ENCODE results near the gene TTC3.

GRCh38 chr21:37098751-37099150, 25.7 kb downstream of the TTC3 start:
- TF ChIP-seq, protein P1, sequence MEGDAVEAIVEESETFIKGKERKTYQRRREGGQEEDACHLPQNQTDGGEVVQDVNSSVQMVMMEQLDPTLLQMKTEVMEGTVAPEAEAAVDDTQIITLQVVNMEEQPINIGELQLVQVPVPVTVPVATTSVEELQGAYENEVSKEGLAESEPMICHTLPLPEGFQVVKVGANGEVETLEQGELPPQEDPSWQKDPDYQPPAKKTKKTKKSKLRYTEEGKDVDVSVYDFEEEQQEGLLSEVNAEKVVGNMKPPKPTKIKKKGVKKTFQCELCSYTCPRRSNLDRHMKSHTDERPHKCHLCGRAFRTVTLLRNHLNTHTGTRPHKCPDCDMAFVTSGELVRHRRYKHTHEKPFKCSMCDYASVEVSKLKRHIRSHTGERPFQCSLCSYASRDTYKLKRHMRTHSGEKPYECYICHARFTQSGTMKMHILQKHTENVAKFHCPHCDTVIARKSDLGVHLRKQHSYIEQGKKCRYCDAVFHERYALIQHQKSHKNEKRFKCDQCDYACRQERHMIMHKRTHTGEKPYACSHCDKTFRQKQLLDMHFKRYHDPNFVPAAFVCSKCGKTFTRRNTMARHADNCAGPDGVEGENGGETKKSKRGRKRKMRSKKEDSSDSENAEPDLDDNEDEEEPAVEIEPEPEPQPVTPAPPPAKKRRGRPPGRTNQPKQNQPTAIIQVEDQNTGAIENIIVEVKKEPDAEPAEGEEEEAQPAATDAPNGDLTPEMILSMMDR (conservative IDR thresholded peaks at IDR 0.05) = no peak
- no peak for TF ChIP-seq ZFX (IDR thresholded peaks at IDR 0.05)

All from C4-2B (cell line).